ENCODE measurements around the gene MAN2B1.

DNA sequence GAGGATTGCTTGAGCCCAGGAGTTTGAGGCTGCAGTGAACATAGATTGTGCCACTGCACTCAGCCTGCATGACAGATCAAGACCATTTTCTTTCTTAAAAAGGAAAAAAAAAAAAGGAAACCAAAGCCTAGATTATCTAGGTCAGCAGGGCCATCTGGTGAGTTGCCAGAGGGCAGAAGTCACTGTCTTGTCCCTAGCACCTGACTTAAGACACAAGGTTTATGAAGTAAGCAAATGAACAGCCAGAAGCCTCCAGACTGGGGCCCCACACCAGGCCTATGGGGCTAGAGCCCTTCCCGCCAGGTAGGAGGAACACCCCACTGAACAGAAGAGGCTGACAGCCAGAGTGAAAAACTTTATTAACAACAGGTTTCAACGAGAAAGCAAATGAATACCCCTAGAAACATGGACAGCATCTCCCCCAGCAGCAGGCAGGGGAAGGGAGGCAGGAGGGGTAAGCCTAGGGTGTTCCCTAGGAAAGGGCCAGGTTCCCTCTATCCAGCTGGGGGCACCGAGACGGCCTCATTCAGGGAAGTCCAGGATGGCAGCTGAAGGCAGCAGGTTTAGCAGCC, 1.3 kb upstream of the MAN2B1 start:
- TF ChIP-seq CTCF (IDR thresholded peaks at IDR 0.05) = no peak
- no peak for TF ChIP-seq EZH2 (IDR thresholded peaks at IDR 0.05)
